ENCODE data around the gene ACIN1.

The ACIN1 gene

GRCh38 chr14:23009483-23009938 is 85.4 kb downstream of the ACIN1 start:
- DNase-seq, result peak in 1 of 2 experiments; percentile 45

- DNase-seq, result peak; percentile 14 to 27
These were observed 86.1 kb downstream of the ACIN1 start for GRCh38 chr14:23008831-23009230.

All from Kasumi-1 (cell line).